Motor neuron (in vitro differentiated cells): ENCODE data around the gene ATP13A3. TPM values are rescaled to one million over a fixed set of nuclear protein-coding genes. Genes with fewer than 3 reads are reported as not detected.
"Not testable (repeated sequence)": the region's sequence is repeated elsewhere in the genome, so short reads cannot be mapped to it uniquely, and the experiment has no call there.

ENCODE experiments used
- ATAC-seq, 8 experiments: fragments of 200-7000 bp; cut with Tn5 transposase; replicated peaks in 6 of 8; 2 replicates each; pipeline ENCODE4 v1.8.0; 2021; ENCODE audit warnings: mild to moderate bottlenecking in 8 of 8, moderate library complexity in 8 of 8
- H3K27ac ChIP-seq, 2 donors: fragments of 250-450 bp; sonication (Bioruptor Pico); 2 replicates each; pipeline ENCODE4 v1.9.0; 2021; ENCODE audit warnings: antibody characterized with exemption in 2 of 2, mild to moderate bottlenecking in 2 of 2, moderate library complexity in 1 of 2
- H3K4me1 ChIP-seq, 2 donors: fragments of 250-450 bp; sonication (Bioruptor Pico); replicated peaks in 1 of 2; 2 replicates each; pipeline ENCODE4 v1.6.1; 2021; ENCODE audit warnings: antibody characterized with exemption in 2 of 2, mild to moderate bottlenecking in 2 of 2, moderate library complexity in 1 of 2
- H3K4me3 ChIP-seq, 5 donors: fragments of 250-450 bp; sonication (Bioruptor Pico); 2 replicates each; pipeline ENCODE4 v1.9.0; 2021; ENCODE audit warnings: antibody characterized with exemption in 5 of 5, mild to moderate bottlenecking in 5 of 5, moderate library complexity in 4 of 5
- WGBS, 10 experiments: fragments of 450-650 bp; shearing (Covaris generic); methylation state at CpG; one replicate each; pipeline ENCODE4 v1.0.0; 2022; 5-methylcytosine and 5-hydroxymethylcytosine counted together
- in situ Hi-C, 9 experiments: fragments of 400-800 bp; cut with MboI; loops; one replicate each; pipeline ENCODE4 v1.15.0; 2021; ENCODE audit warnings: low sequenced_read_pairs in 9 of 9, low pct_unique_long_range_greater_than_20kb in 2 of 9; ENCODE audit not compliant: unreplicated experiment in 9 of 9
- total RNA-seq, 8 experiments: library from RNA; unstranded; fragments of 300-600 nt; gene quantifications; 2 replicates each; pipeline versions ENCODE4 v1.2.3 to v1.2.4, GENCODE V29; 2022

The ATP13A3 gene
- total RNA-seq, 8 experiments from 2014 or later, result 17.8 to 67.9 (median 43.5) TPM

DNA sequence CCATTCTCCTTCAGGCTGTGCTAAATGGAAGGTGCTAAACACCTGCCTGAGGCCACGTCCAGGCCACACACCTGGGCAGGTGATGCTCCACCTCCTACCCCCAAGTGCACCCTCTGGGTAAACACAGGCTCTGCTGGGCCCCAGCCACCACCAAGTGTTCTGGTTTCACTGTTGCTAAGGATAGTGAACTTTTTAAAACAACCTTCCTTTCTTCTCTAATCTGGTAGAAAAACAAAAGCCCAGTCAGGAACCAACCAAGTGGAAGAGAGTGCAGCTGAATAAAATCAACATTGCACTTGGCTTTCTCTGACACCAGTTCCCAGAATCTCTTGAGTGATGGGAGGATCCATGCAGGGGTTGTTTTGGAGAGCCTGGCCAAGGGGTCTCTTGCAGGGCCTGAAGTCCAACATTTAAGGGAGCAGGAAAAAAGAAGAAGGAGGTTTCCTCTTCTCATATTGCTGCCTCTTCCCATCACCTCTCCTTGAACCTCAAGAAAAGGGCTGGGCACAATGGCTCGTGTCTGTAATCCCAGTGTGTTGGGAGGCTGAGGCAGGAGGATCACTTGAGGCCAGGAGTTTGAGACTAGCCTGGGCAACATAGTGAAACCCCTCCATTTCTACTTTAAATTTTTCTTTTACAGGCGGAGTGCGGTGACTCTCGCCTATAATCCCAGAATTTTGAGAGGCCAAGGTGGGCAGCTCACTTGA is 26.2 kb upstream of the ATP13A3 start:
- in situ Hi-C loops, result no loop called here
- ATAC-seq, result peak in 5 of 8 experiments; percentile 29 to 70 (median 42)
- 38 to 81% (median 58%) methylated on average over 1 to 4 of the region's 5 CpGs; no CpG with 5 or more reads in 6 of the 10 experiments for WGBS, 10 experiments
- no peak overlapping the region for H3K27ac ChIP-seq
- no peaks in the 10 kb centered on the region for H3K4me1 ChIP-seq
- H3K4me3 ChIP-seq, result no peak overlapping the region

DNA sequence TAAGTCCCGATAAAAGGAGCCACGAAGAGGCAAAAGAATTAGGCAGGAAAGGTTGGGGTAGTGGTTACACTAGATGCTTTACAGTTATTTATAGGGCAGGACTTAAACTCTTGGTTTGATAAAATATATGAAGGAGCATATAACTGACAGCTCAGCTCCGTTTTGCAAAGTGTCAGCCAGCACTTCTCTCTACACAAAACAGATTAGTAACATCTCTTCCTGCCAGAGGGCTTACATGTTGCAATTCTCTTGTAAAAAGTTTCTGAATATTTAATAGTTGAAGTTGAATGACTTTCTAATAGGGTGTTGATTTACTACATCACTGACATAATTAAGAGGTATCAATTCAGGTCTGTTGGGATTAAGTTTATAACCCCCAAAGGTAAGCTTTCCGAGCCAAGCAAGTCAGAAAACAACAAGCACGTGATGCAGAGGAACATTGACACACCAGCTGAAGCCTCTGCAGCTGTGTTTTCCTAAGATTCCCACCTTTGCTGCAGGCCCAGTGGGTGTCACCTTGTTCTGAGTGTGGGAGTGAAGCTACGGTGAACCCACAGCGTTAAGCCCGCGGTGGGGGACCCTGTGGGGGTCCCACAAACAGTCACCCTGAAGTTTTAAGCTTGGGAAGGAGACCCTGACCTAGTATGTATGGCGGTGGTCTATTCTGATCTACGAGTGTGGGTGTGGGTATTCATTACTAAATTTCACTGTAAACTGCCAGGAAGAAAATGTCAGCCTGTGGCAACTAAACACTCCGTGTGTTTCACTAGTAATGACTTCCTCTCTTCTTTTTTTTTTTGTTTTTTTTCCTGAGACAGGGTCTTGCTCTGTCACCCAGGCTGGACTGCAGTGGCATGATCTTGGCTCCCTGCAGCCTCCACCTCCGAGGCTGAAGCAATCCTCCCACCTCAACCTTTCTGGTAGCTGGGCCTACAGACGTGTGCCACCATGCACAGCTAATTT is 22.0 kb upstream of the ATP13A3 start:
- in situ Hi-C loops, result no loop called here
- Histone ChIP-seq H3K4me1 (no peaks in the 10 kb centered on the region), H3K4me3 (no peak overlapping the region), H3K27ac (no peak overlapping the region)
- WGBS, 10 experiments, result 60 to 88% (median 68%) methylated on average over 1 to 11 of the region's 14 CpGs; no CpG with 5 or more reads in 2 of the 10 experiments
- peak in 3 of 8 experiments; percentile 74 to 94 (median 89) for ATAC-seq

DNA sequence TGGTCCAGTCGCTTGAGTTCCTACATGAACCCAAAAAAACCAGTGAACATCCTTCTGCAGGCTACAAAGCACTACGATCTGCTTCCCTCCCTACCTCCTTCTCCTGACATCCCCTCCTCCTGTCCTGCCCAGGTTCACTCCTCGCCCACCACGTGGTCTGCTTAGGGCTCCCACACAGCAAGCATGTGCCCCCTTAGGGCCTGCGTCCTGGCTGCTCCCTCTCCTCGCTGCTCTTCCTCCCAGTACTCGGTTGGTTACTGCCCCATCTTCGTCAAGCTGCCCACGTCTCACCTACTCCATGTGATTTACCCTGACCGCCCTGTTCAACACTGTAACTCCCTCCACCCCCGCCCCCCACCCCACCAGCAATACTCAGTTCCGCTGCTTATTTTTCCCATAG is 20.8 kb upstream of the ATP13A3 start:
- no peak overlapping the region for H3K4me3 ChIP-seq
- no peaks in the 10 kb centered on the region for H3K4me1 ChIP-seq
- H3K27ac ChIP-seq, result no peak overlapping the region
- in situ Hi-C loops, result no loop called here
- WGBS, 10 experiments, result 58 to 100% (median 79%) methylated on average over 1 to 3 of the region's 12 CpGs; no CpG with 5 or more reads in 2 of the 10 experiments
- ATAC-seq, result no peak

DNA sequence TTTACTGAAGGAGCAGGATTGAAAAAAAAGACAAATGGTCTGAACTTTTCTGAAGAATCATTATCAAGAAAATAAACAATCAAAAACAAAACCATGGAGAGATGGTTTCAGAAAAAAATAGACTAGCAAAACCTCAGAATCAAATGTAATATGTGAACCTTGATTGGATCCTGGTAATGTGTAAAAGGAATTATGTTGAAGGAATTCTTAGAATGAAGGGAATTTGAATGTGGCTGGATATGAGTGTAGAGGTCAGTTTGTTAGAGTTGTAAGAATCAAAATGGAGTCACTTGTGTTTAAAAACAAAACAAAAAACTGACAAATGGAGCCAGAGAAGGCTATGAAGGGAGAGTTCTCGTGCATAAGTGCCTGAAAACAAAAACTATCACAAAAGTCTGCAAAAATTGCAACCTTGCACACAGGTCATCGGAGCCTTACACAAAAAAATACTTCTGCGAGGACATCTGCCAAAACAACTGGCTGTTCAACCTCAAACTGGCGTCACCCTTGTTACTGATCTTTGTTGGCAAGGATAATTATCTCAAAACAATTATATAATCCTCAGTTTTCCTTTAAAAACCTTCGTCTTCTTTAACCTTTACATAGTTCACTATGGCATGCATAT is 19.1 kb upstream of the ATP13A3 start:
- no peak overlapping the region for H3K27ac ChIP-seq
- H3K4me3 ChIP-seq, result no peak overlapping the region
- in situ Hi-C loops, result no loop called here
- 60 to 92% (median 83%) methylated on average over 2 to 5 of the region's 5 CpGs for WGBS, 10 experiments
- no peak for ATAC-seq
- no peaks in the 10 kb centered on the region for H3K4me1 ChIP-seq

DNA sequence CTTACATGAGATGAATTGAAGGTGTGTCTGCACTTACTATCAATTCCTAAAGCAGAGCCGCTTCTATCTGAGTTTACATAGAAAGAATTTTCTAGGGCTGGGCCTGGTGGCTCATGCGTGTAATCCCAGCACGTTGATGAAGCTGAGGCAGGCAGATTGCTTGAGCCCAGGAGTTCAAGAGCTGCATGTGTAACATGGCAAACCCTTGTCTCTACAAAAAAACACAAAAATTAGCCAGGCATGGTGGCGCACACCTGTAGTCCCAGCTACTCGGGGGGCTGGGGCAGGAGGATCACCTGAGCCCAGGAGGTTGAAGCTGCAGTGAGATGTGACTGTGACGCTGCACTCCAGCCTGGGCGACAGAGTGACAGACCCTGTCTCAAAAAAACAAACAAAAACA is 18.1 kb upstream of the ATP13A3 start:
- H3K4me3 ChIP-seq, result no peak overlapping the region
- ATAC-seq, result no peak
- no peak overlapping the region for H3K27ac ChIP-seq
- no peaks in the 10 kb centered on the region for H3K4me1 ChIP-seq
- 58 to 100% (median 91%) methylated on average over 2 to 6 of the region's 7 CpGs; no CpG with 5 or more reads in 3 of the 10 experiments for WGBS, 10 experiments
- in situ Hi-C loops, result no loop called here

DNA sequence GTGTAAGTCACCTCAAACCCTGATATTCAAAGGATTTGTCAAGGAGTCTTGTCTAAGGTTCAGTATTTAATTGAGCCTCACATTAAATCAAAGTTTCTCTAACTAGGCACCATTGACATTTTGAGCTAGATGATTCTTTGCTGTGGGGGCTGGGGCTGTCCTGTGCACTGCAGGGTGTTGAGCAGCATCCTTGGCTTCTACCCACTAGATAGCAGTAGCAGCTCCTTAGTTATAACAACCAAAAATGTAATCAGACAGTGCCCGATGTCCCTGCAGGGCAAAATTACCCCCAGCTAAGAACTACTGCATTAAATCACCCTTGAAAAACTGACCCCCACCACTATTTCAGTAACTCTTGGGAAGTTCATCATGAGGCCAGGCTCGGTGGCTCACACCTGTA is 17.3 kb upstream of the ATP13A3 start:
- in situ Hi-C loops, result no loop called here
- Histone ChIP-seq H3K27ac (no peak overlapping the region), H3K4me1 (no peaks in the 10 kb centered on the region), H3K4me3 (no peak overlapping the region)
- WGBS, 10 experiments, result 60 to 94% (median 80%) methylated on average over 1 to 2 of the region's 2 CpGs; no CpG with 5 or more reads in 5 of the 10 experiments
- no peak for ATAC-seq

DNA sequence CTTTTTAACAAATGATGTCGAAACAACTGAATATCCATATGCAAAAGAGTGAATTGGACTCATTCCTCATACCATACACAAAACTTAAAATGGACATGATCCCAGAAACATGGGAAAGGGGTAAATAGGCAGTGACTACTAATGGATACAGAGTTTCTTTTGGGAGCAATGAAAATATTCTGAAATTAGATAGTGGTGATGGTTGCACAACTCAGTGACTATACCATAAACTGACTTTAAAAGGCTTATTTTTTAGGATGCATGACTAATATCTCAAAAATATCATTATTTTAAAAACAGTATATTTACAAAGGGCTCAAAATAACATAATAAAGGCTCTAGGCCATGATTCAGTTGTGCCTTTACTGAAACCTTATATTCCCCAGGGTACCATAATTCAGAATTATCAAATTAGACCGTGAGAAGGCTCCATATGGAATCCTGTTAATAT is 16.3 kb upstream of the ATP13A3 start:
- no peak overlapping the region for H3K4me3 ChIP-seq
- peak in 2 of 8 experiments; percentile 45 to 76 for ATAC-seq
- no peaks in the 10 kb centered on the region for H3K4me1 ChIP-seq
- in situ Hi-C loops, result no loop called here
- WGBS, 10 experiments, result 0 to 100% (median 83%) methylated on average over 1 to 2 of the region's 2 CpGs
- H3K27ac ChIP-seq, result no peak overlapping the region

DNA sequence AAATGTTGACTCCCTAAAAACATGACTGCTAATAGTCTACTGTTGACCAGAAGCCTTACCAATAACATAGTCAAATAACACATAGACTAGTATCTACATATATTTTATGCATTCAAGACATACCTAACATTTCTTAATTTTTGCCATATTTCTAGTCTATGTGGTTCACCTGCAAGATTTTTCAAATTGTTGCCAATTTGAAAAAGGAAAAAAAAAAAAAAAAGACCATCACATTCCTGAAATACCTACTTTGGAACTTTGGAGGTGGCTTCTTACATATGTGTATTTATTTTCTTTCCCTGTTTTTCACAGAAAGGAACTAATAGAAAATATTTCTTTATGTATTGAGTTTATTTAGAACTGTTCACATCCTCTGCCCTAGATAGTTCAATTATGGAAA is 13.4 kb upstream of the ATP13A3 start:
- Histone ChIP-seq H3K4me3 (no peak overlapping the region), H3K4me1 (no peaks in the 10 kb centered on the region), H3K27ac (no peak overlapping the region)
- ATAC-seq, result no peak
- in situ Hi-C loops, result no loop called here

DNA sequence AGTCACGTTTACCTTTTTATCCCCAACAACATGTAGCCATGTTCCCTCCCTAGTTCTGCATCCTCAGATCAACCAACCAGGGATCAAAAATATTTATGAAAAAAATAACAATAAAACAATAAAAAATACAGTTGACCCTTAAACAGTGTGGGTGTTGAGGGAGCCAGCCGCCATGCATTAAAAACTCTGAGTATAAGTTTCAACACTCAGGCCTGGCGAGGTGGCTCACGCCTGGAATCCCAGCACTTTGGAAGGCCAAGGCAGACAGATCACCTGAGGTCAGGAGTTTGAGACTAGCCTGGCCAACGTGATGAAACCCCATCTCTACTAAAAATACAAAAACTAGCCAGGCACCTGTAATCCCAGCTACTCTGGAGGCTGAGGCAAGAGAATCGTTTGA is 12.7 kb upstream of the ATP13A3 start:
- not testable (repeated sequence) for H3K27ac ChIP-seq
- 50 to 100% (median 78%) methylated on average over 1 to 6 of the region's 6 CpGs; no CpG with 5 or more reads in 1 of the 10 experiments for WGBS, 10 experiments

DNA sequence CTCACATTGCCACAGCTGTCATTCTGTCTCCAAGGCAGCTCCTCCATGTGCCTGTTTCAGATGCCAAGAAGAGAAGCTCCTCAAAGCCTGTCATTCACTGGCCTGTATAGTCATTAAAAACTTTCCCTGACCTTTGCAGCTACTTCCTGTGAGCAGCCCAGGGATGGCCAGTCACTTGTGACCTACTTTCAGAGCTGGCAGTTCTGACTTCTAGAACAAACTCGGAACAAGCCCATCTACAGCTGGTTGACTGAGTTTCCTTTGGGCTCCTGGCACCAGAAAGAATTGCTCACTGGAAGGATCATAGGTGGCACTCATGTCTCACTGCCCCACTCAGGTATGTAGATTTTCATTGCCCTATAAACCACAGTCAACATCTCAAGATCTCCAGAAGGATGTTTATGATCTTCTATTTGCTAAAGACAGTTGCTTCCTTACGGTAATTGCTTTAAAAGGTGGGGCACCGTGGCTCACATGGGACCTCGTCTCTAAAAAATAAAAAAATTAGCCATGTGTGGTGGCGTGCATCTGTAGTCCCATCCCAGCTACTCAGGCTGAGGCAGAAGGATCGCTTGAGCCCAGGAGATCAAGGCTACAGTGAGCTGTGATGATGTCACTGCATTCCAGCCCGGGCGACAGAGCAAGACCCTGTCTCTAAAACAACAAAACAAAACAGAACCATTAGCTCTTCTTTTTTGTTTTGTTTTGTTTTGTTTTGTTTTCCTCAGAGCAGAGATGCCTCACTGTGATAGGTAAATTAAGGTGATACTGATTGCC is 11.2 kb upstream of the ATP13A3 start:
- peak in 4 of 8 experiments; percentile 31 to 48 (median 36) for ATAC-seq
- Histone ChIP-seq H3K27ac (no peak overlapping the region), H3K4me3 (no peak overlapping the region), H3K4me1 (no peaks in the 10 kb centered on the region)
- in situ Hi-C loops, result loop anchor here in 2 of 9 experiments (25.0 kb wide), 1 partner anchor 89 kb away; no protein-coding TSS in a partner anchor
- WGBS, 10 experiments, result 38 to 87% (median 80%) methylated on average over 1 to 8 of the region's 8 CpGs; no CpG with 5 or more reads in 2 of the 10 experiments

More for the DNA sequence above, 12.7 kb upstream of the ATP13A3 start:
- ATAC-seq, H3K4me3 ChIP-seq, H3K4me1 ChIP-seq: not testable (repeated sequence)
- in situ Hi-C loops, result loop anchor here in 2 of 9 experiments (25.0 kb wide), 1 partner anchor 88 kb away; no protein-coding TSS in a partner anchor

DNA sequence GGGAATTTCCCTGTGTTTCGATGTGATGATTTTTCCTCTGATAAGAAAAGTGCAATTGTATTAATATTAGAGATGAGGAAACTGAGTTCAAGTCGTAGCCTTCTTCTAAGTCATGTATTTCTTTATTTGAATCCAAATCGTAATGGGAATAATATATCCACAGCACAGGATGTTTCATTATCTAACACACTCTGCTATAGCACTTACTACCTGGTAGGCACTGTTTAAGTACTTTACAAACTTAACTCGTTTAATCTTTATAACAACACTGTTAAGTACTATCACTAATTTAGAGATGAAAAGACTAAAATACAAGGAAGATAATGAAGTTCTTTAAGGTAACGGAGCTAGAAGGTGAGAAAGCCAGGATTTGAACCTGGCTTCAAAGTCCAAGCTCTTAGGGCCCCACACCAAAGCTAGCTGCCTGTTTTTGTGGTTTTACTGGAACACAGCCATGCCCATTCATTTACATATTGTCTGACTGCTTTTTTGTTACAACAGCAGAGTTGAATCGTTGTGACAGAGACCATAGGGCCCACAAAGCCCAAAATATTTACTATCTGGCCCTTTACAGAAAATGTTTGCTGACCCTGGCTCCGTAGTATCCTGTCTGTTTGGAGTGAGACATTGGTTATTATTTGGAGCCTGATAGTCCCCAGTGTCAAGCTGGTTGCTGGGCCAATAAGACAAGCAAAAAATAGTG is 9.6 kb upstream of the ATP13A3 start:
- in situ Hi-C loops, result loop anchor here in 2 of 9 experiments (25.0 kb wide), 1 partner anchor 91 kb away; no protein-coding TSS in a partner anchor
- no peak overlapping the region for H3K4me3 ChIP-seq
- ATAC-seq, result peak in 2 of 8 experiments; percentile 49 to 61
- no peak overlapping the region for H3K27ac ChIP-seq
- no peaks in the 10 kb centered on the region for H3K4me1 ChIP-seq
- WGBS, 10 experiments, result 50 to 100% (median 79%) methylated on average over 1 to 7 of the region's 7 CpGs
